Neural cell (in vitro differentiated cells): ENCODE data around the gene FGGY. TPM values are rescaled to one million over a fixed set of nuclear protein-coding genes. Genes with fewer than 3 reads are reported as not detected.

Source experiments
- H2AFZ ChIP-seq: fragments of 200-600, 300-800 bp; sonication (generic), shearing (Covaris generic); 2 replicates; pipeline ENCODE4 v1.6.0; 2014; ENCODE audit warnings: low read depth, mild to moderate bottlenecking, antibody characterized with exemption, low read length, moderate library complexity
- H3F3A ChIP-seq: fragments of 200-600 bp; shearing (Covaris generic); 2 replicates; pipeline ENCODE4 v1.6.1; 2016; ENCODE audit warnings: mild to moderate bottlenecking, moderate library complexity, mixed read lengths, antibody characterized with exemption, low read length; ENCODE audit not compliant: insufficient read depth, poor library complexity, severe bottlenecking
- H3K27ac ChIP-seq: fragments of 200-600, 300-800 bp; sonication (generic), shearing (Covaris generic); 2 replicates; pipeline ENCODE4 v1.5.1; 2014; ENCODE audit warnings: mild to moderate bottlenecking, low read length, moderate library complexity
- H3K27me3 ChIP-seq: fragments of 300-800, 200-600 bp; sonication (generic), shearing (Covaris generic); 2 replicates; pipeline ENCODE4 v1.6.0; 2014; ENCODE audit warnings: mild to moderate bottlenecking, low read depth, low read length, moderate library complexity; ENCODE audit not compliant: insufficient read depth
- H3K36me3 ChIP-seq: fragments of 300-800, 200-600 bp; sonication (generic), shearing (Covaris generic); 2 replicates; pipeline ENCODE4 v1.5.1; 2014; ENCODE audit warnings: mild to moderate bottlenecking, antibody characterized with exemption, low read length, moderate library complexity; ENCODE audit not compliant: insufficient read depth
- H3K4me2 ChIP-seq: fragments of 300-800, 200-600 bp; sonication (generic), shearing (Covaris generic); 2 replicates; pipeline ENCODE4 v1.6.0; 2014; ENCODE audit warnings: mild to moderate bottlenecking, low read length
- H3K4me3 ChIP-seq: fragments of 300-800, 200-600 bp; sonication (generic), shearing (Covaris generic); 2 replicates; pipeline ENCODE4 v1.5.1; 2014; ENCODE audit warnings: mild to moderate bottlenecking, low read length, moderate library complexity
- H3K79me2 ChIP-seq: fragments of 200-600 bp; shearing (Covaris generic); replicated peaks from 2 replicates; pipeline ENCODE4 v1.6.0; 2014; ENCODE audit warnings: mild to moderate bottlenecking, low read length, moderate library complexity; ENCODE audit not compliant: insufficient read depth
- H3K9ac ChIP-seq: fragments of 300-800, 200-600 bp; sonication (generic), shearing (Covaris generic); 2 replicates; pipeline ENCODE4 v1.6.1; 2016; ENCODE audit warnings: mild to moderate bottlenecking, low read length, mixed read lengths
- H3K9me2 ChIP-seq: fragments of 200-600 bp; shearing (Covaris generic); 2 replicates; pipeline ENCODE4 v1.6.1; 2016; ENCODE audit warnings: mild to moderate bottlenecking, low read length, mixed read lengths; ENCODE audit not compliant: insufficient read depth
- H3K9me3 ChIP-seq: fragments of 200-600, 300-800 bp; sonication (generic), shearing (Covaris generic); 2 replicates; pipeline ENCODE4 v1.6.1; 2016; ENCODE audit warnings: mild to moderate bottlenecking, mixed run types, low read length, moderate library complexity, mixed read lengths
- H4K20me1 ChIP-seq: fragments of 200-600 bp; shearing (Covaris generic); 2 replicates; pipeline ENCODE4 v1.6.1; 2016; ENCODE audit warnings: mild to moderate bottlenecking, mixed run types; ENCODE audit not compliant: insufficient read depth
- EP300 ChIP-seq: fragments of 450-650 bp; conservative IDR thresholded peaks from 2 replicates; pipeline ENCODE4 v1.6.1; 2014; ENCODE audit warnings: antibody characterized with exemption, mild to moderate bottlenecking, moderate library complexity; ENCODE audit not compliant: poor library complexity, severe bottlenecking
- EZH2 ChIP-seq: fragments of 200-600, 300-800 bp; shearing (Covaris generic), sonication (generic); IDR thresholded peaks from 2 replicates; pipeline ENCODE4 v1.6.1; 2014; ENCODE audit warnings: antibody characterized with exemption, low read length, borderline replicate concordance, mild to moderate bottlenecking; ENCODE audit not compliant: insufficient read depth, poor library complexity, severe bottlenecking
- MXI1 ChIP-seq: fragments of 450-650 bp; conservative IDR thresholded peaks from 2 replicates; pipeline ENCODE4 v1.6.1; 2014; ENCODE audit warnings: antibody characterized with exemption, mild to moderate bottlenecking; ENCODE audit not compliant: poor library complexity, severe bottlenecking
- POLR2AphosphoS5 ChIP-seq: IDR thresholded peaks from 2 replicates; pipeline ENCODE4 v1.6.1; 2012
- RAD21 ChIP-seq: fragments of 450-650 bp; conservative IDR thresholded peaks from 2 replicates; pipeline ENCODE4 v1.6.1; 2014; ENCODE audit warnings: antibody characterized with exemption, mild to moderate bottlenecking, moderate library complexity
- SMC3 ChIP-seq: fragments of 450-650 bp; conservative IDR thresholded peaks from 2 replicates; pipeline ENCODE4 v1.6.1; 2014; ENCODE audit warnings: antibody characterized with exemption, mild to moderate bottlenecking, moderate library complexity; ENCODE audit not compliant: poor library complexity
- TAF1 ChIP-seq: IDR thresholded peaks from 2 replicates; pipeline ENCODE4 v1.6.1; 2012; ENCODE audit warnings: low read depth
- polyA plus RNA-seq: library from polyadenylated mRNA; depleted of rRNA; stranded (reverse); fragments of >200 nt; gene quantifications from 2 replicates; pipeline ENCODE4 v1.2.3, GENCODE V29; 2014
- small RNA-seq, 3 experiments: library from RNA; depleted of rRNA; stranded (forward); fragments of <200 nt; gene quantifications; one replicate each; pipeline ENCODE3, GENCODE V24; 2012
- TF ChIP-seq, protein P1 (sequence below): fragments of 450-650 bp; IDR thresholded peaks from 2 replicates; pipeline ENCODE4 v1.5.1; 2014; ENCODE audit warnings: antibody characterized with exemption, mild to moderate bottlenecking, moderate library complexity; ENCODE audit not compliant: poor library complexity, severe bottlenecking
- TF ChIP-seq, protein P2 (sequence below): IDR thresholded peaks from 2 replicates; pipeline ENCODE4 v1.6.1; 2012; ENCODE audit warnings: borderline replicate concordance

Gene FGGY
- polyA plus RNA-seq, 1 donor from 2014 or later: 7.4 TPM

DNA sequence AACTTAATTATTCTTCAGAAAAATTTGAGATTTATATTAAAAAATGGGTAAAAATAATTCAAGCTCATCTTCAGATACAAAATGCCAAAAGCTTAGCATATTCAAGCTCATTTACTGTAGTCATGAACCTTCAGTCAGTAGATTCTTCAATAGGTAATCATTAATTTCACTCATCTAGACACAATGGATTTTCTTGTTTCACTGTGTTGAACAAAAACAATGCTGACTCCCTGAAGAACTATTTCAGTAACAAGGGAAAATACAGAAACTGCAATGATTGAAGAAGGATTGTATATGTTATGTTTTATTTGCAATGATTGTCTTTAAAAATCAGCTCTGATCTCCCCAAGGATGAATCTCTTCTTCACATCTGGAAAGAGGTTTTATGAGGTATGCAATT lies 508.7 kb downstream of the FGGY start:
- Histone ChIP-seq H3K9me3 (no peaks in the 10 kb centered on the region), H3K79me2 (no peaks in the 10 kb centered on the region), H3F3A (no peaks in the 10 kb centered on the region), H3K27me3 (no peaks in the 10 kb centered on the region), H3K4me3 (no peak overlapping the region), H4K20me1 (no peaks in the 10 kb centered on the region), H3K9ac (no peak overlapping the region), H2AFZ (no peak overlapping the region), H3K9me2 (no peaks in the 10 kb centered on the region), H3K4me2 (no peak overlapping the region), H3K27ac (no peak overlapping the region), H3K36me3 (no peaks in the 10 kb centered on the region)
- no peak for TF ChIP-seq EP300
- TF ChIP-seq MXI1: no peak
- TF ChIP-seq, protein P1, sequence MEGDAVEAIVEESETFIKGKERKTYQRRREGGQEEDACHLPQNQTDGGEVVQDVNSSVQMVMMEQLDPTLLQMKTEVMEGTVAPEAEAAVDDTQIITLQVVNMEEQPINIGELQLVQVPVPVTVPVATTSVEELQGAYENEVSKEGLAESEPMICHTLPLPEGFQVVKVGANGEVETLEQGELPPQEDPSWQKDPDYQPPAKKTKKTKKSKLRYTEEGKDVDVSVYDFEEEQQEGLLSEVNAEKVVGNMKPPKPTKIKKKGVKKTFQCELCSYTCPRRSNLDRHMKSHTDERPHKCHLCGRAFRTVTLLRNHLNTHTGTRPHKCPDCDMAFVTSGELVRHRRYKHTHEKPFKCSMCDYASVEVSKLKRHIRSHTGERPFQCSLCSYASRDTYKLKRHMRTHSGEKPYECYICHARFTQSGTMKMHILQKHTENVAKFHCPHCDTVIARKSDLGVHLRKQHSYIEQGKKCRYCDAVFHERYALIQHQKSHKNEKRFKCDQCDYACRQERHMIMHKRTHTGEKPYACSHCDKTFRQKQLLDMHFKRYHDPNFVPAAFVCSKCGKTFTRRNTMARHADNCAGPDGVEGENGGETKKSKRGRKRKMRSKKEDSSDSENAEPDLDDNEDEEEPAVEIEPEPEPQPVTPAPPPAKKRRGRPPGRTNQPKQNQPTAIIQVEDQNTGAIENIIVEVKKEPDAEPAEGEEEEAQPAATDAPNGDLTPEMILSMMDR: no peak
- no peak for TF ChIP-seq TAF1
- TF ChIP-seq RAD21: no peak
- no peak for TF ChIP-seq SMC3
- TF ChIP-seq POLR2AphosphoS5: no peak
- TF ChIP-seq EZH2: no peak
- TF ChIP-seq, protein P2, sequence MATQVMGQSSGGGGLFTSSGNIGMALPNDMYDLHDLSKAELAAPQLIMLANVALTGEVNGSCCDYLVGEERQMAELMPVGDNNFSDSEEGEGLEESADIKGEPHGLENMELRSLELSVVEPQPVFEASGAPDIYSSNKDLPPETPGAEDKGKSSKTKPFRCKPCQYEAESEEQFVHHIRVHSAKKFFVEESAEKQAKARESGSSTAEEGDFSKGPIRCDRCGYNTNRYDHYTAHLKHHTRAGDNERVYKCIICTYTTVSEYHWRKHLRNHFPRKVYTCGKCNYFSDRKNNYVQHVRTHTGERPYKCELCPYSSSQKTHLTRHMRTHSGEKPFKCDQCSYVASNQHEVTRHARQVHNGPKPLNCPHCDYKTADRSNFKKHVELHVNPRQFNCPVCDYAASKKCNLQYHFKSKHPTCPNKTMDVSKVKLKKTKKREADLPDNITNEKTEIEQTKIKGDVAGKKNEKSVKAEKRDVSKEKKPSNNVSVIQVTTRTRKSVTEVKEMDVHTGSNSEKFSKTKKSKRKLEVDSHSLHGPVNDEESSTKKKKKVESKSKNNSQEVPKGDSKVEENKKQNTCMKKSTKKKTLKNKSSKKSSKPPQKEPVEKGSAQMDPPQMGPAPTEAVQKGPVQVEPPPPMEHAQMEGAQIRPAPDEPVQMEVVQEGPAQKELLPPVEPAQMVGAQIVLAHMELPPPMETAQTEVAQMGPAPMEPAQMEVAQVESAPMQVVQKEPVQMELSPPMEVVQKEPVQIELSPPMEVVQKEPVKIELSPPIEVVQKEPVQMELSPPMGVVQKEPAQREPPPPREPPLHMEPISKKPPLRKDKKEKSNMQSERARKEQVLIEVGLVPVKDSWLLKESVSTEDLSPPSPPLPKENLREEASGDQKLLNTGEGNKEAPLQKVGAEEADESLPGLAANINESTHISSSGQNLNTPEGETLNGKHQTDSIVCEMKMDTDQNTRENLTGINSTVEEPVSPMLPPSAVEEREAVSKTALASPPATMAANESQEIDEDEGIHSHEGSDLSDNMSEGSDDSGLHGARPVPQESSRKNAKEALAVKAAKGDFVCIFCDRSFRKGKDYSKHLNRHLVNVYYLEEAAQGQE: no peak

Small RNAs within 50 kb of the gene (small RNA-seq; reads per million reads assigned to genes)
- 0 reads per million in 3 experiments for gene MIR4711
